H1 (cell line): ENCODE measurements around the gene GOLGA6C. TPM values are rescaled to one million over a fixed set of nuclear protein-coding genes. Genes with fewer than 3 reads are reported as not detected.

Source experiments
- BACH1 ChIP-seq: IDR thresholded peaks from 2 replicates; pipeline ENCODE4 v1.6.1; 2012; ENCODE audit warnings: low read length, improper control_type of control experiment
- CHD7 ChIP-seq: fragments of 300-600 bp; sonication (generic); IDR thresholded peaks from 2 replicates; pipeline ENCODE4 v1.7.1; 2012; ENCODE audit warnings: low read length, moderate library complexity, mild to moderate bottlenecking, inconsistent platforms; ENCODE audit not compliant: insufficient replicate concordance
- FOSL1 ChIP-seq: IDR thresholded peaks from 2 replicates; pipeline ENCODE4 v1.6.1; 2011; ENCODE audit warnings: mild to moderate bottlenecking, low read depth, low read length, moderate library complexity; ENCODE audit not compliant: insufficient read depth
- KDM4A ChIP-seq: IDR thresholded peaks from one replicate; pipeline ENCODE4 v1.7.1; 2012; ENCODE audit warnings: low read depth, mild to moderate bottlenecking, moderate library complexity, low read length, inconsistent platforms; ENCODE audit not compliant: severe bottlenecking
- SAP30 ChIP-seq: fragments of 300-600 bp; sonication (generic); IDR thresholded peaks from 2 replicates; pipeline ENCODE4 v1.7.1; 2012; ENCODE audit warnings: low read length, moderate library complexity, mild to moderate bottlenecking, inconsistent platforms; ENCODE audit not compliant: insufficient read depth, insufficient replicate concordance
- SP2 ChIP-seq: IDR thresholded peaks from 2 replicates; pipeline ENCODE4 v1.6.1; 2012; ENCODE audit warnings: mild to moderate bottlenecking, low read length, inconsistent platforms
- TBP ChIP-seq: IDR thresholded peaks from 2 replicates; pipeline ENCODE4 v1.6.1; 2011; ENCODE audit warnings: low read depth, low read length, improper control_type of control experiment
- TEAD4 ChIP-seq: IDR thresholded peaks from 2 replicates; pipeline ENCODE4 v1.6.1; 2012; ENCODE audit warnings: low read depth, low read length, inconsistent platforms, mixed read lengths
- polyA plus RNA-seq, 7 experiments: library from polyadenylated mRNA; depleted of rRNA in 3 of 7; stranded (reverse) in 5 of 7; unstranded in 2 of 7; fragments of >200 nt in 5 of 7; fragments of 200-250 nt in 2 of 7; gene quantifications; 1 replicate in 5 of 7; 2 replicates in 1 of 7; 4 replicates in 1 of 7; pipeline versions ENCODE4 v1.2.1 to v1.2.3, GENCODE V29; 2011 to 2013; ENCODE audit warnings: missing spikeins in 2 of 7, mixed read lengths in 2 of 7
- total RNA-seq: library from RNA; stranded (reverse); fragmentation: NEBNext Ultra II Directional; extraction: Animal tissue kit (Norgen Biotek cat#: 25700); gene quantifications from 2 replicates; pipeline ENCODE4 v1.2.1, GENCODE V29; 2021

GOLGA6C gene
- total and polyA plus RNA-seq, 2 of the 8 experiments (the other 6 are each of a cell fraction or from before 2014, with no cell fraction given), result 0.14 to 0.35 TPM

- TF ChIP-seq CHD7, result no peak
- no peak for TF ChIP-seq TBP
- no peak for TF ChIP-seq FOSL1
- no peak for TF ChIP-seq TEAD4
- no peak for TF ChIP-seq KDM4A
- no peak for TF ChIP-seq BACH1
- TF ChIP-seq SP2, result no peak
- TF ChIP-seq SAP30, result no peak
Measured at GRCh38 chr15:75237316-75237982, 20.7 kb upstream of the GOLGA6C start (continued).
